Thyroid gland (tissue), 4 donors: ENCODE data around the gene ADRA2B. TPM values are rescaled to one million over a fixed set of nuclear protein-coding genes. Genes with fewer than 3 reads are reported as not detected.
"Not testable (repeated sequence)": the region's sequence is repeated elsewhere in the genome, so short reads cannot be mapped to it uniquely, and the experiment has no call there.

Experiments used
- DNase-seq, 2 donors: peaks; one replicate each; pipeline ENCODE4 v3.0.0-alpha.2; 2019
- H3K27ac ChIP-seq, 3 donors: fragments of 200-600 bp; sonication (generic); 1 replicate in 2 of 3; 2 replicates in 1 of 3; pipeline ENCODE4 v1.5.1; 2016 to 2019; ENCODE audit warnings: mild to moderate bottlenecking in 1 of 3, moderate library complexity in 1 of 3
- H3K27me3 ChIP-seq: fragments of 200-600 bp; sonication (generic); one replicate; pipeline ENCODE4 v1.5.1; 2019
- H3K36me3 ChIP-seq, 2 donors: fragments of 200-600 bp; sonication (generic); one replicate each; pipeline ENCODE4 v1.5.1; 2016 to 2019
- H3K4me1 ChIP-seq, 2 donors: fragments of 200-600 bp; sonication (generic); one replicate each; pipeline ENCODE4 v1.5.1; 2017 to 2019
- H3K4me3 ChIP-seq, 3 donors: fragments of 200-600 bp; sonication (generic); replicated peaks in 1 of 3; 1 replicate in 2 of 3; 2 replicates in 1 of 3; pipeline ENCODE4 v1.5.1; 2016; ENCODE audit warnings: mild to moderate bottlenecking in 1 of 3
- H3K9me3 ChIP-seq: fragments of 200-600 bp; sonication (generic); one replicate; pipeline ENCODE4 v1.5.1; 2017
- POLR2A ChIP-seq, 2 donors: fragments of 450-650 bp; IDR thresholded peaks; one replicate each; pipeline ENCODE4 v1.6.1; 2017; ENCODE audit warnings: antibody characterized with exemption in 2 of 2, mild to moderate bottlenecking in 2 of 2, moderate library complexity in 1 of 2
- WGBS, 2 donors: methylation state at CpG; one replicate each; pipeline ENCODE4 v1.1.5; 2017; 5-methylcytosine and 5-hydroxymethylcytosine counted together
- intact Hi-C: fragments of 100-400 bp; cut with DNase I; formaldehyde crosslinking; loops from one replicate; pipeline ENCODE4 v1.15.1; 2023
- total RNA-seq, 4 donors: library from RNA; depleted of rRNA; stranded (reverse); fragments of >200 nt; gene quantifications; one replicate each; pipeline ENCODE4 v1.2.3, GENCODE V29; 2016
- TF ChIP-seq, protein P1 (sequence below), 6 experiments: fragments of 200-600 bp in 3 of 6; fragments of 450-650 bp in 3 of 6; sonication (generic) in 3 of 6; IDR thresholded peaks; one replicate each; pipeline ENCODE4 v1.5.1; 2016 to 2019; ENCODE audit warnings: antibody characterized with exemption in 6 of 6, mild to moderate bottlenecking in 2 of 6, inconsistent platforms in 1 of 6, moderate library complexity in 1 of 6

The ADRA2B gene
- total RNA-seq, 4 donors from 2014 or later: 0.13 to 2.1 (median 1.0) TPM

GRCh38 chr2:96066511-96066910, 49.9 kb downstream of the ADRA2B start:
- H3K9me3 ChIP-seq, H3K4me3 ChIP-seq, intact Hi-C loops, H3K27ac ChIP-seq, H3K27me3 ChIP-seq, DNase-seq, H3K36me3 ChIP-seq: not testable (repeated sequence)
- peaks cover 0 to 16% of the 10 kb centered on the region in 2 donors for H3K4me1 ChIP-seq
- 85% methylated on average over 6 of the region's 7 CpGs; no CpG with 5 or more reads in 1 of the 2 donors for WGBS, 2 donors

DNA sequence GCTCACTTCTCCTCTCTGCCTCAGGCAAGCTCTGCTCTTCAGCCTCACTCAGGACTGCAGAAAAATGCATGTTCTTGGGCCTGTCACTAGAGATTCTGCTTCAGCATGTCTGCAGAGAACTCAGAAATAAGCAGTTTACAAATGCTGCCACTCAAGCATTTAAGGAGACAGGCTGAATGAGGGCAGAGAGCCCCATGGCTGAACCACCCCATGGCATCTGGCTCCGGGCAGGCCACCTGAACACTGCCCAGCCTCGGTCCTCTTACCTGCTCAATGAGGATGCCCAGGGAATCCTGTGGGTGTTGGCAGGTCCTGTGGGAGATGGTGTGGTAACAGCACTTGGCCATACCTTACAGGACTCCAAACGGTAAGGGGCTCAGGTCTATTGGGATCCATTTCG, 50.4 kb downstream of the ADRA2B start:
- H3K27ac ChIP-seq, H3K27me3 ChIP-seq, H3K9me3 ChIP-seq, H3K36me3 ChIP-seq, H3K4me3 ChIP-seq, intact Hi-C loops: not testable (repeated sequence)
- DNase-seq: peak; percentile 37 to 42
- 54 to 81% methylated on average over 4 of the region's 4 CpGs for WGBS, 2 donors
- H3K4me1 ChIP-seq: peaks cover 0 to 16% of the 10 kb centered on the region in 2 donors

- Histone ChIP-seq H3K4me3 (no peak overlapping the region), H3K27ac (no peak overlapping the region), H3K4me1 (peaks cover 0 to 16% of the 10 kb centered on the region in 2 donors), H3K9me3 (no peaks in the 10 kb centered on the region), H3K36me3 (no peaks in the 10 kb centered on the region), H3K27me3 (no peaks in the 10 kb centered on the region)
- no peak for DNase-seq
- 58 to 62% methylated on average over 4 of the region's 4 CpGs for WGBS, 2 donors
- intact Hi-C loops: no loop called here
- TF ChIP-seq POLR2A (IDR thresholded peaks at IDR 0.05): no peak
- TF ChIP-seq, protein P1, sequence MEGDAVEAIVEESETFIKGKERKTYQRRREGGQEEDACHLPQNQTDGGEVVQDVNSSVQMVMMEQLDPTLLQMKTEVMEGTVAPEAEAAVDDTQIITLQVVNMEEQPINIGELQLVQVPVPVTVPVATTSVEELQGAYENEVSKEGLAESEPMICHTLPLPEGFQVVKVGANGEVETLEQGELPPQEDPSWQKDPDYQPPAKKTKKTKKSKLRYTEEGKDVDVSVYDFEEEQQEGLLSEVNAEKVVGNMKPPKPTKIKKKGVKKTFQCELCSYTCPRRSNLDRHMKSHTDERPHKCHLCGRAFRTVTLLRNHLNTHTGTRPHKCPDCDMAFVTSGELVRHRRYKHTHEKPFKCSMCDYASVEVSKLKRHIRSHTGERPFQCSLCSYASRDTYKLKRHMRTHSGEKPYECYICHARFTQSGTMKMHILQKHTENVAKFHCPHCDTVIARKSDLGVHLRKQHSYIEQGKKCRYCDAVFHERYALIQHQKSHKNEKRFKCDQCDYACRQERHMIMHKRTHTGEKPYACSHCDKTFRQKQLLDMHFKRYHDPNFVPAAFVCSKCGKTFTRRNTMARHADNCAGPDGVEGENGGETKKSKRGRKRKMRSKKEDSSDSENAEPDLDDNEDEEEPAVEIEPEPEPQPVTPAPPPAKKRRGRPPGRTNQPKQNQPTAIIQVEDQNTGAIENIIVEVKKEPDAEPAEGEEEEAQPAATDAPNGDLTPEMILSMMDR (IDR thresholded peaks at IDR 0.05): no peak
Observed at GRCh38 chr2:96065381-96065930, 50.9 kb downstream of the ADRA2B start.

- H3K4me1 ChIP-seq: peaks cover 0 to 16% of the 10 kb centered on the region in 2 donors
- intact Hi-C loops, H3K27ac ChIP-seq: not testable (repeated sequence)
Observed at GRCh38 chr2:96064760-96065159, 51.6 kb downstream of the ADRA2B start.

DNA sequence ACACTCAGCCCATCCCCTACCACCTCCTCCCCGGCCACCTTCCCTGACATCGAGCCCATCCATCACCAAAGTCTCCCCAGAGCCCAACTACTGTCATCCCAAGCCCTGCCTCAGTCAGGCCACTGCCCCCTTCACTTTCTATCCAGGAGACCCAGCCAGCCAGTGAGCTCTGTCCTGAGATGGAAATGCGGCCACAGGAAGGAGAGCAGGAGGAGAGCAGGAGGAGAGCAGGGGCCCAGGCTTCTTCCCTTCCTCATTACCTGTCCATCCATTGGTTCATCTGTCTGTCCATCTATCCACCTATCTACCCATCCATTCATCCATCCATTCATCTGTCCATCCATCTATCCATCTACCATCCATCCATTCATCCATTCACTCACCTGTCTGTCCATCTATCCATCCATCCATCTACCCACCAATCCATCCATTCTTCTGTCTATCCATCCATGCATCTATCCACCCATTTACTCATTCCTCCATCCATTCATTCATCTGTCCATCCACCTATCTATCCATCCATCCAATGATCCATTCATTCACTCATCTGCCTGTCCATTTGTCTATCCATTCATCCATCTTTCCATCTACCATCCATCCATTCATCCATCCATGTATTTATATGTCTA, 52.2 kb downstream of the ADRA2B start:
- H3K4me1 ChIP-seq: peaks cover 0 to 16% of the 10 kb centered on the region in 2 donors
- H3K27ac ChIP-seq, H3K27me3 ChIP-seq, intact Hi-C loops, H3K9me3 ChIP-seq, H3K36me3 ChIP-seq, DNase-seq, H3K4me3 ChIP-seq: not testable (repeated sequence)
- WGBS, 2 donors: 91 to 98% methylated on average over 1 to 2 of the region's 3 CpGs

More at GRCh38 chr2:96064760-96065159, 51.6 kb downstream of the ADRA2B start:
- H3K27me3 ChIP-seq, H3K9me3 ChIP-seq, DNase-seq, H3K4me3 ChIP-seq, H3K36me3 ChIP-seq: not testable (repeated sequence)

GRCh38 chr2:96063116-96063899, 53.1 kb downstream of the ADRA2B start:
- TF ChIP-seq, protein P1 (IDR thresholded peaks at IDR 0.05): peak in 1 of 6 experiments; percentile 11
- H3K4me1 ChIP-seq: peaks cover 0 to 15% of the 10 kb centered on the region in 2 donors
- H3K27me3 ChIP-seq, H3K27ac ChIP-seq, H3K4me3 ChIP-seq, H3K9me3 ChIP-seq, intact Hi-C loops, H3K36me3 ChIP-seq, DNase-seq: not testable (repeated sequence)
- WGBS, 2 donors: 68 to 74% methylated on average over 8 to 9 of the region's 12 CpGs

Other genes with a start within 250 kb of the ADRA2B start
- 10 to 100 TPM; 23.3 to 34.7 (median 30.2) TPM for gene ANKRD36C, start 124.7 kb downstream of the ADRA2B start, total RNA-seq
- gene GPAT2, start 81.7 kb downstream of the ADRA2B start, total RNA-seq: 1 to 10 TPM; 1.2 to 7.5 (median 2.6) TPM
- not detected for gene ASTL, start 21.9 kb upstream of the ADRA2B start, total RNA-seq
- gene DUSP2, start 28.9 kb upstream of the ADRA2B start, total RNA-seq: 1 to 10 TPM; 2.2 to 8.4 (median 2.4) TPM
- 100 to 1,000 TPM; 211 to 292 (median 266) TPM for gene STARD7, start 92.3 kb upstream of the ADRA2B start, total RNA-seq
- gene TMEM127, start 149.4 kb upstream of the ADRA2B start, total RNA-seq: 10 to 100 TPM; 45.7 to 53.6 (median 48.7) TPM
- 100 to 1,000 TPM in 3 of 4 donors, 10 to 100 TPM in 1; 83.8 to 149 (median 119) TPM for gene CIAO1, start 149.7 kb upstream of the ADRA2B start, total RNA-seq
- 100 to 1,000 TPM in 3 of 4 donors, 10 to 100 TPM in 1; 85.3 to 123 (median 104) TPM for gene SNRNP200, start 189.0 kb upstream of the ADRA2B start, total RNA-seq
- 1 to 10 TPM in 1 of 4 donors, under 1 TPM in 2, not detected in 1; 0.63 to 1.7 (median 0.75) TPM for gene ITPRIPL1, start 208.7 kb upstream of the ADRA2B start, total RNA-seq
- gene NCAPH, start 219.2 kb upstream of the ADRA2B start, total RNA-seq: 1 to 10 TPM in 1 of 4 donors, under 1 TPM in 3; 0.46 to 1.7 (median 0.89) TPM